BE2C (cell line): ENCODE data around the gene SMARCAD1.
A peak's percentile ranks its signal among the peaks of the same experiment; 100 is the strongest.
"Not testable (repeated sequence)": the region's sequence is repeated elsewhere in the genome, so short reads cannot be mapped to it uniquely, and the experiment has no call there.

Experiments
- DNase-seq: peaks from one replicate; pipeline ENCODE4 v3.0.0-alpha.2; 2020
- H3K27me3 ChIP-seq: fragments of 250-450 bp; sonication (Bioruptor Pico); 2 replicates; pipeline ENCODE4 v1.5.1; 2020; ENCODE audit warnings: mild to moderate bottlenecking
- H3K36me3 ChIP-seq: fragments of 250-450 bp; sonication (Bioruptor Pico); 2 replicates; pipeline ENCODE4 v1.5.1; 2020; ENCODE audit warnings: mild to moderate bottlenecking
- H3K4me1 ChIP-seq: fragments of 250-450 bp; sonication (Bioruptor Pico); 2 replicates; pipeline ENCODE4 v1.5.1; 2020
- H3K4me3 ChIP-seq: 2 replicates; pipeline ENCODE4 v1.5.1; 2011; ENCODE audit warnings: low read depth, low read length
- H3K9me3 ChIP-seq: fragments of 250-450 bp; sonication (Bioruptor Pico); 2 replicates; pipeline ENCODE4 v1.5.1; 2020
- TF ChIP-seq, protein P1 (sequence below): IDR thresholded peaks from 2 replicates; pipeline ENCODE4 v1.5.1; 2012; ENCODE audit warnings: mild to moderate bottlenecking, low read depth, low read length

SMARCAD1 gene

DNA sequence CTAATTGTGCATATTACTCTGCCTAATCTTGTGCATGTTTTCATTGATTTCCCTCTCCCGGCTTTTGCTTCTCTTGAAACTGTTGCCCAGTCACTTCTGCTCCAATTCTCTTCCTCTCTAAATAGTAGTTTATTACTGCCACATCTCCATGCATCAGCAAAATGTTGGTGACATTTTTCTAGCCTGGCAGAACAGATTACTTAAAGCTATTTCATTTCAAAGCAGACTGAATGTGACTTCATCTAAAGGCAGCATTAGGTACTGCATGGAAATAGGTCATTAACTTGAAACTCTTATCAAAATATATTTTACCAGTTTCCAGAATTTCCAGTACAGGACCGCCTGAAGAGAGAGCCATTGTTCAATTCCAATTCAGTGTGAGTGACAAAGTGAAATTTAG is 82.6 kb downstream of the SMARCAD1 start:
- Histone ChIP-seq H3K9me3 (no peaks in the 10 kb centered on the region), H3K4me3 (no peak overlapping the region), H3K27me3 (no peaks in the 10 kb centered on the region), H3K4me1 (peaks cover 13% of the 10 kb centered on the region), H3K36me3 (peaks cover 50% of the 10 kb centered on the region)
- no peak for DNase-seq
- TF ChIP-seq, protein P1, sequence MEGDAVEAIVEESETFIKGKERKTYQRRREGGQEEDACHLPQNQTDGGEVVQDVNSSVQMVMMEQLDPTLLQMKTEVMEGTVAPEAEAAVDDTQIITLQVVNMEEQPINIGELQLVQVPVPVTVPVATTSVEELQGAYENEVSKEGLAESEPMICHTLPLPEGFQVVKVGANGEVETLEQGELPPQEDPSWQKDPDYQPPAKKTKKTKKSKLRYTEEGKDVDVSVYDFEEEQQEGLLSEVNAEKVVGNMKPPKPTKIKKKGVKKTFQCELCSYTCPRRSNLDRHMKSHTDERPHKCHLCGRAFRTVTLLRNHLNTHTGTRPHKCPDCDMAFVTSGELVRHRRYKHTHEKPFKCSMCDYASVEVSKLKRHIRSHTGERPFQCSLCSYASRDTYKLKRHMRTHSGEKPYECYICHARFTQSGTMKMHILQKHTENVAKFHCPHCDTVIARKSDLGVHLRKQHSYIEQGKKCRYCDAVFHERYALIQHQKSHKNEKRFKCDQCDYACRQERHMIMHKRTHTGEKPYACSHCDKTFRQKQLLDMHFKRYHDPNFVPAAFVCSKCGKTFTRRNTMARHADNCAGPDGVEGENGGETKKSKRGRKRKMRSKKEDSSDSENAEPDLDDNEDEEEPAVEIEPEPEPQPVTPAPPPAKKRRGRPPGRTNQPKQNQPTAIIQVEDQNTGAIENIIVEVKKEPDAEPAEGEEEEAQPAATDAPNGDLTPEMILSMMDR, result 0 out of 2 replicates have a peak, but pooled peaks have one; percentile 13

DNA sequence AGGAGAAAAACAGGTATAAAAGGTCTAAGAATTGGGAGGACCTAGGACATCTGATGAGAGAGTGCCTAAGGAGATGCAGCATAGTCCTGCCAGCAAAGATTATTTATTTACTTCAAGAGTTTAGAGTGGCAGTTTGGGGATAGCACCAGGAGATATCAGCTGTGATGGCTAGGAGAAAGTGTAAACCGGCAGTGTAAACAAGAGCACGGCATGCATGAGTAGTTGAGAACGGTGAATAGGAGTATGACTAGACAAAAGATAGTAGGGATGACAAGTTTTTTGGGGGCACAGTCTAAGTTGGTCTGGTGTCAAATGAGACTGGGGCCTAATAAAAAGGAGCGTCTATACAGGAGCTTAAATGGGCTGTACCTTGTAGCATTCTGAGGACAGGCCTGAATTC is 86.3 kb downstream of the SMARCAD1 start:
- H3K4me3 ChIP-seq, H3K27me3 ChIP-seq, H3K4me1 ChIP-seq, DNase-seq, H3K9me3 ChIP-seq: not testable (repeated sequence)
- H3K36me3 ChIP-seq, result peaks cover 27% of the 10 kb centered on the region

DNA sequence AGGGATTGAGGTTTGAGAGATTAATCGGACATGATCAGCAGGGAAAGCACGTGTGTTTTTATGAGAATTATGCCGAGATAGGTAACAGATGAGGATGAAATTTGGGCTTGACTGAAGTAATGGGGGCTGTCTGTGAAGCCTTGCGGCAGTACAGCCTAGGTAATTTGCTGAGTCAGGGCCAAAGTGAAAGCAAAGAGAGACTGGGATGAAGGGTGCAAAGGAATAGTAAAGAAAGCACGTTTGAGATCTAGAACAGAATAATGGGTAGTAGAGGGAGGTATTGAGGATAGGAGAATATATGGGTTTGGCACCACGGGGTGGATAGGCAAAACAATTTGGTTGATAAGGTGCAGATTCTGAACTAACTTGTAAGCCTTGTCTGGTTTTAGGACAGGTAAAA is 87.8 kb downstream of the SMARCAD1 start:
- H3K9me3 ChIP-seq, H3K4me3 ChIP-seq, H3K4me1 ChIP-seq, DNase-seq, H3K27me3 ChIP-seq: not testable (repeated sequence)
- H3K36me3 ChIP-seq, result peaks cover 15% of the 10 kb centered on the region

- Histone ChIP-seq H3K4me1 (peaks cover 11% of the 10 kb centered on the region), H3K36me3 (no peaks in the 10 kb centered on the region), H3K9me3 (no peaks in the 10 kb centered on the region; the same call in 1 of the 2 replicates), H3K27me3 (no peaks in the 10 kb centered on the region), H3K4me3 (no peak overlapping the region)
- TF ChIP-seq, protein P1, result no peak
- DNase-seq, result no peak
Observed at GRCh38 chr4:94298725-94299252, 91.1 kb downstream of the SMARCAD1 start.

DNA sequence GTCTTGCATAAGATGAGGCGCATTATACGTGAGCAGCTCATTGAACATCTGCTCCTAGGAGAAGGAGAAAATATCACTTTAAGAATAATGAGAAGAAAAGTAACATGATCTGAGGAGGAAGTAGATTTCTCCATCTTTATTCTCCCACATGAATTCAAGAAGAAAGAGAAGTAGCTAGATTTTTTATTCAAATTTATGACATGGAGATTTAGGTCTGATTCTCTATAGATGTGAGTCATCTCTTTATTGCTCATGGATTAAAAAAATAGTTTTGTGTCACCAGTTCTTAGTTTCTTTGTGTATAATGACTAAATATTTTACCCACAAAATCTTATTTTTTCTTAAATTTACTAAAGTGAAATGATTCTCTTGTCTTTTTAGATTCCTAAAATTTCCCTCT is 94.5 kb downstream of the SMARCAD1 start:
- TF ChIP-seq, protein P1, result no peak
- Histone ChIP-seq H3K4me1 (peaks cover 27% of the 10 kb centered on the region), H3K9me3 (no peaks in the 10 kb centered on the region; the same call in 1 of the 2 replicates), H3K27me3 (no peaks in the 10 kb centered on the region), H3K36me3 (no peaks in the 10 kb centered on the region), H3K4me3 (no peak overlapping the region)
- DNase-seq, result no peak

GRCh38 chr4:94304365-94304971 is 96.8 kb downstream of the SMARCAD1 start:
- H3K9me3 ChIP-seq, result no peaks in the 10 kb centered on the region; the same call in 1 of the 2 replicates

More at GRCh38 chr4:94304365-94304971, 96.8 kb downstream of the SMARCAD1 start:
- no peaks in the 10 kb centered on the region for H3K27me3 ChIP-seq
- no peak overlapping the region for H3K4me3 ChIP-seq
- TF ChIP-seq, protein P1, result peak; percentile 83
- DNase-seq, result peak; percentile 39
- H3K4me1 ChIP-seq, result peaks cover 24% of the 10 kb centered on the region
- H3K36me3 ChIP-seq, result no peaks in the 10 kb centered on the region
